ENCODE results near the gene DCBLD1. TPM values are rescaled to one million over a fixed set of nuclear protein-coding genes. Genes with fewer than 3 reads are reported as not detected.

The DCBLD1 gene
- total RNA-seq, 2 experiments from 2014 or later: 7.8 to 10.6 TPM

GRCh38 chr6:117530467-117531242 is 48.2 kb downstream of the DCBLD1 start:
- peaks cover 2% of the 10 kb centered on the region for H3K36me3 Mint-ChIP-seq (ENCODE audit: low read depth)
- DNase-seq: no peak
- H3K27ac Mint-ChIP-seq: no peak overlapping the region
- H3K4me1 Mint-ChIP-seq: no peaks in the 10 kb centered on the region
- H3K9me3 Mint-ChIP-seq: no peaks in the 10 kb centered on the region
- POLR2A ChIA-PET: interaction anchor here (1.0 kb wide), 1 partner anchor 18 kb away, joined by 4 read pairs; no protein-coding TSS in a partner anchor
- CTCF ChIA-PET: interaction anchor here (1.3 kb wide), 1 partner anchor 81 kb away, joined by 4 read pairs; no protein-coding TSS in a partner anchor
- H3K27me3 Mint-ChIP-seq: no peaks in the 10 kb centered on the region
- no peak overlapping the region for H3K4me3 Mint-ChIP-seq

GRCh38 chr6:117531346-117531745 is 48.9 kb downstream of the DCBLD1 start:
- POLR2A ChIA-PET: interaction anchor here (1.0 kb wide), 1 partner anchor 18 kb away, joined by 4 read pairs; no protein-coding TSS in a partner anchor
- Mint-ChIP-seq H3K4me1 (no peaks in the 10 kb centered on the region), H3K27ac (no peak overlapping the region), H3K9me3 (no peaks in the 10 kb centered on the region), H3K27me3 (no peaks in the 10 kb centered on the region), H3K4me3 (no peak overlapping the region), H3K36me3 (ENCODE audit: low read depth) (peaks cover 3% of the 10 kb centered on the region)
- CTCF ChIA-PET: interaction anchor here (1.3 kb wide), 1 partner anchor 81 kb away, joined by 4 read pairs; no protein-coding TSS in a partner anchor
- DNase-seq: no peak

- Mint-ChIP-seq H3K4me3 (no peak overlapping the region), H3K27me3 (no peaks in the 10 kb centered on the region), H3K36me3 (ENCODE audit: low read depth) (peaks cover 9% of the 10 kb centered on the region), H3K9me3 (no peaks in the 10 kb centered on the region), H3K27ac (no peak overlapping the region), H3K4me1 (no peaks in the 10 kb centered on the region)
- ChIA-PET CTCF (interaction anchor here (1.3 kb wide), 1 partner anchor 82 kb away, joined by 4 read pairs; no protein-coding TSS in a partner anchor), POLR2A (interaction anchor here (1.0 kb wide), 1 partner anchor 17 kb away, joined by 4 read pairs; no protein-coding TSS in a partner anchor)
- DNase-seq: no peak
These were observed 49.6 kb downstream of the DCBLD1 start for GRCh38 chr6:117531809-117532725.

GRCh38 chr6:117533775-117534174 is 51.3 kb downstream of the DCBLD1 start:
- no peaks in the 10 kb centered on the region for H3K4me1 Mint-ChIP-seq

GRCh38 chr6:117534974-117535373 is 52.5 kb downstream of the DCBLD1 start:
- no peak overlapping the region for H3K4me3 Mint-ChIP-seq
- ChIA-PET POLR2A (no interaction called here), CTCF (interaction anchor here (0.9 kb wide), 1 partner anchor 11 kb away, joined by 3 read pairs; no protein-coding TSS in a partner anchor)
- DNase-seq: no peak
- H3K27ac Mint-ChIP-seq: no peak overlapping the region
- H3K36me3 Mint-ChIP-seq (ENCODE audit: low read depth): peaks cover 22% of the 10 kb centered on the region
- H3K9me3 Mint-ChIP-seq: no peaks in the 10 kb centered on the region
- H3K27me3 Mint-ChIP-seq: no peaks in the 10 kb centered on the region
- no peaks in the 10 kb centered on the region for H3K4me1 Mint-ChIP-seq

More at GRCh38 chr6:117533775-117534174, 51.3 kb downstream of the DCBLD1 start:
- POLR2A ChIA-PET: no interaction called here
- Mint-ChIP-seq H3K36me3 (ENCODE audit: low read depth) (peaks cover 16% of the 10 kb centered on the region), H3K27ac (no peak overlapping the region), H3K4me3 (no peak overlapping the region), H3K9me3 (no peaks in the 10 kb centered on the region), H3K27me3 (no peaks in the 10 kb centered on the region)
- no peak for DNase-seq
- CTCF ChIA-PET: no interaction called here

GRCh38 chr6:117536317-117536716 is 53.8 kb downstream of the DCBLD1 start:
- no peaks in the 10 kb centered on the region for H3K9me3 Mint-ChIP-seq
- no peak overlapping the region for H3K4me3 Mint-ChIP-seq
- CTCF ChIA-PET: no interaction called here
- POLR2A ChIA-PET: no interaction called here
- no peaks in the 10 kb centered on the region for H3K27me3 Mint-ChIP-seq
- H3K27ac Mint-ChIP-seq: no peak overlapping the region
- peaks cover 32% of the 10 kb centered on the region for H3K36me3 Mint-ChIP-seq (ENCODE audit: low read depth)
- no peaks in the 10 kb centered on the region for H3K4me1 Mint-ChIP-seq
- no peak for DNase-seq

GRCh38 chr6:117538615-117539014 is 56.1 kb downstream of the DCBLD1 start:
- POLR2A ChIA-PET: no interaction called here
- no peak for DNase-seq
- no peak overlapping the region for H3K4me3 Mint-ChIP-seq
- no peaks in the 10 kb centered on the region for H3K4me1 Mint-ChIP-seq
- H3K36me3 Mint-ChIP-seq (ENCODE audit: low read depth): peaks cover 29% of the 10 kb centered on the region
- H3K9me3 Mint-ChIP-seq: no peaks in the 10 kb centered on the region
- CTCF ChIA-PET: no interaction called here
- H3K27me3 Mint-ChIP-seq: no peaks in the 10 kb centered on the region
- no peak overlapping the region for H3K27ac Mint-ChIP-seq

GRCh38 chr6:117540670-117541069 is 58.2 kb downstream of the DCBLD1 start:
- Mint-ChIP-seq H3K9me3 (no peaks in the 10 kb centered on the region), H3K36me3 (ENCODE audit: low read depth) (peaks cover 29% of the 10 kb centered on the region), H3K27me3 (no peaks in the 10 kb centered on the region), H3K4me3 (no peak overlapping the region), H3K4me1 (no peaks in the 10 kb centered on the region), H3K27ac (no peak overlapping the region)
- DNase-seq: no peak
- CTCF ChIA-PET: no interaction called here
- POLR2A ChIA-PET: interaction anchor here (0.6 kb wide), 1 partner anchor 11 kb away, joined by 3 read pairs; no protein-coding TSS in a partner anchor

- no peaks in the 10 kb centered on the region for H3K9me3 Mint-ChIP-seq
- peaks cover 11% of the 10 kb centered on the region for H3K4me1 Mint-ChIP-seq
- H3K4me3 Mint-ChIP-seq: no peak overlapping the region
- ChIA-PET POLR2A (no interaction called here), CTCF (no interaction called here)
- no peak overlapping the region for H3K27ac Mint-ChIP-seq
- peaks cover 32% of the 10 kb centered on the region for H3K36me3 Mint-ChIP-seq (ENCODE audit: low read depth)
- DNase-seq: no peak
- no peaks in the 10 kb centered on the region for H3K27me3 Mint-ChIP-seq
These were observed 60.0 kb downstream of the DCBLD1 start for GRCh38 chr6:117542493-117542892.

GRCh38 chr6:117544716-117545115 is 62.2 kb downstream of the DCBLD1 start:
- peaks cover 30% of the 10 kb centered on the region for H3K4me1 Mint-ChIP-seq
- ChIA-PET CTCF (interaction anchor here (1.2 to 3.5 kb wide), 2 partner anchors 10 to 95 kb away, joined by 4 to 16 read pairs; no protein-coding TSS in a partner anchor), POLR2A (no interaction called here)
- H3K9me3 Mint-ChIP-seq: no peaks in the 10 kb centered on the region
- H3K27me3 Mint-ChIP-seq: no peaks in the 10 kb centered on the region
- H3K36me3 Mint-ChIP-seq (ENCODE audit: low read depth): peaks cover 20% of the 10 kb centered on the region
- H3K4me3 Mint-ChIP-seq: no peak overlapping the region
- DNase-seq: no peak
- H3K27ac Mint-ChIP-seq: no peak overlapping the region

- H3K9me3 Mint-ChIP-seq: no peaks in the 10 kb centered on the region
- H3K27me3 Mint-ChIP-seq: no peaks in the 10 kb centered on the region
- peaks cover 35% of the 10 kb centered on the region for H3K4me1 Mint-ChIP-seq
- POLR2A ChIA-PET: interaction anchor here (0.7 to 1.4 kb wide), 2 partner anchors 57 to 64 kb away, joined by 4 to 5 read pairs; partner anchors contain the start of gene GOPC
- H3K36me3 Mint-ChIP-seq (ENCODE audit: low read depth): peaks cover 18% of the 10 kb centered on the region
- DNase-seq: no peak
- H3K27ac Mint-ChIP-seq: no peak overlapping the region
- CTCF ChIA-PET: interaction anchor here (1.2 to 3.5 kb wide), 2 partner anchors 10 to 95 kb away, joined by 4 to 16 read pairs; no protein-coding TSS in a partner anchor
- H3K4me3 Mint-ChIP-seq: no peak overlapping the region
These were observed 62.7 kb downstream of the DCBLD1 start for GRCh38 chr6:117545161-117545595.

GRCh38 chr6:117546674-117547073 is 64.2 kb downstream of the DCBLD1 start:
- no peak overlapping the region for H3K27ac Mint-ChIP-seq
- peaks cover 10% of the 10 kb centered on the region for H3K36me3 Mint-ChIP-seq (ENCODE audit: low read depth)
- H3K27me3 Mint-ChIP-seq: no peaks in the 10 kb centered on the region
- no peak for DNase-seq
- ChIA-PET POLR2A (interaction anchor here (1.4 kb wide), 1 partner anchor 55 kb away, joined by 5 read pairs; the partner anchor contains the start of gene GOPC), CTCF (interaction anchor here (1.1 to 3.5 kb wide), 2 partner anchors 11 to 97 kb away, joined by 3 to 16 read pairs; no protein-coding TSS in a partner anchor)
- H3K4me1 Mint-ChIP-seq: peaks cover 44% of the 10 kb centered on the region
- no peaks in the 10 kb centered on the region for H3K9me3 Mint-ChIP-seq
- no peak overlapping the region for H3K4me3 Mint-ChIP-seq

Measured in activated CD4-positive, alpha-beta memory T cell treated with anti-CD3 and anti-CD28 coated beads, Interleukin-2, amount 10 ng/mL, durations not matched to agents 7 days and 5 days (primary cell).